H1 (cell line): ENCODE data around the gene COX7C.
"Not testable (repeated sequence)": the region's sequence is repeated elsewhere in the genome, so short reads cannot be mapped to it uniquely, and the experiment has no call there.

Experiments used
- EP300 ChIP-seq, 2 experiments: IDR thresholded peaks; 1 replicate in 1 of 2; 2 replicates in 1 of 2; pipeline ENCODE4 v1.6.1; 2011 to 2012; ENCODE audit warnings: low read depth in 2 of 2, low read length in 2 of 2, mild to moderate bottlenecking in 2 of 2, borderline replicate concordance in 1 of 2, inconsistent platforms in 1 of 2, moderate library complexity in 1 of 2
- MAFK ChIP-seq: IDR thresholded peaks from 2 replicates; pipeline ENCODE4 v1.6.1; 2012; ENCODE audit warnings: low read depth, mild to moderate bottlenecking, improper control_type of control experiment, low read length
- POLR2AphosphoS5 ChIP-seq: IDR thresholded peaks from 2 replicates; pipeline ENCODE4 v1.6.1; 2011; ENCODE audit warnings: low read depth, low read length
- SRF ChIP-seq: IDR thresholded peaks from 2 replicates; pipeline ENCODE4 v1.6.1; 2011; ENCODE audit warnings: mild to moderate bottlenecking, low read depth, low read length, moderate library complexity
- YY1 ChIP-seq: IDR thresholded peaks from 2 replicates; pipeline ENCODE4 v1.6.1; 2011; ENCODE audit warnings: low read depth, mild to moderate bottlenecking, low read length
- ZNF274 ChIP-seq: IDR thresholded peaks from 2 replicates; pipeline ENCODE4 v1.7.0; 2012; ENCODE audit warnings: low read length, borderline replicate concordance; ENCODE audit errors: extremely low read depth
- TF ChIP-seq, protein P1 (sequence below), 3 experiments: IDR thresholded peaks; 1 replicate in 2 of 3; 2 replicates in 1 of 3; pipeline versions ENCODE4 v1.5.1 to v1.6.1; 2011; ENCODE audit warnings: low read length in 3 of 3, mild to moderate bottlenecking in 3 of 3, inconsistent platforms in 2 of 3, low read depth in 1 of 3, moderate library complexity in 1 of 3; ENCODE audit not compliant: insufficient read depth in 1 of 3; ENCODE audit errors: control extremely low read depth in 1 of 3
- TF ChIP-seq, protein P2 (sequence below): IDR thresholded peaks from 2 replicates; pipeline ENCODE4 v1.6.1; 2011; ENCODE audit warnings: low read length, improper control_type of control experiment

DNA sequence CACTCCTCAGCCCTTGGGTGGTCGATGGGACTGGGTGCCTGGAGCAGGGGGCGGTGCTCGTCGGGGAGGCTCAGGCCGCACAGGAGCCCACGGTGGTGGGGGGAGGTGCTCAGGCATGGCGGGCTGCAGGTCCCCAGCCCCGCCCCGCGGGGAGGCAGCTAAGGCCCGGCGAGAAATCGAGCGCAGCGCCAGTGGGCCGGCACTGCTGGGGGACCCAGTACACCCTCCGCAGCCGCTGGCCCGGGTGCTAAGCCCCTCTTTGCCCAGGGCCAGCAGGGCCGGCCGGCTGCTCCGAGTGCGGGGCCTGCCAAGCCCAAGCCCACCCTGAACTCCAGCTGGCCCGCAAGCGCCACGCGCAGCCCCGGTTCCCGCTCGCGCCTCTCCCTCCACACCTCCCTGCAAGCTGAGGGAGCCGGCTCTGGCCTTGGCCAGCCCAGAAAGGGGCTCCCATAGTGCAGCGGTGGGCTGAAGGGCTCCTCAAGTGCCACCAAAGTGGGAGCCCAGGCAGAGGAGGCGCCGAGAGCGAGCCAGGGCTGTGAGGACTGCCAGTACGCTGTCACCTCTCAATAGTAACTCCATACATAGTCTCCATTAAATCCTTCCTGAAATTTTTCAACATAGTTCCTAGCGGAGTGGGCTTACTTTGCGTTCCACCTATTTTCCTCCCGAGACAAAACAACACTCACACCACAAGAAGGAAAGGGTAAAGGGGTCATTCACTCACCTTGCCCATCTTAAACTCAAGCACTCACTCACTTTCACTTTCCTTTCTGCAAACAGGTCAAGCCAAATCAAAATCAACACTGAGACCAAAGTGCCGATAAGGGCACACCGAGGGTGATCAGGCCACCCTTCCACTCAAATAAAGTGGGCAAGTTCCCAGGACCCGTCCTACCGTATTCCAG, 48.0 kb upstream of the COX7C start:
- TF ChIP-seq, protein P1, sequence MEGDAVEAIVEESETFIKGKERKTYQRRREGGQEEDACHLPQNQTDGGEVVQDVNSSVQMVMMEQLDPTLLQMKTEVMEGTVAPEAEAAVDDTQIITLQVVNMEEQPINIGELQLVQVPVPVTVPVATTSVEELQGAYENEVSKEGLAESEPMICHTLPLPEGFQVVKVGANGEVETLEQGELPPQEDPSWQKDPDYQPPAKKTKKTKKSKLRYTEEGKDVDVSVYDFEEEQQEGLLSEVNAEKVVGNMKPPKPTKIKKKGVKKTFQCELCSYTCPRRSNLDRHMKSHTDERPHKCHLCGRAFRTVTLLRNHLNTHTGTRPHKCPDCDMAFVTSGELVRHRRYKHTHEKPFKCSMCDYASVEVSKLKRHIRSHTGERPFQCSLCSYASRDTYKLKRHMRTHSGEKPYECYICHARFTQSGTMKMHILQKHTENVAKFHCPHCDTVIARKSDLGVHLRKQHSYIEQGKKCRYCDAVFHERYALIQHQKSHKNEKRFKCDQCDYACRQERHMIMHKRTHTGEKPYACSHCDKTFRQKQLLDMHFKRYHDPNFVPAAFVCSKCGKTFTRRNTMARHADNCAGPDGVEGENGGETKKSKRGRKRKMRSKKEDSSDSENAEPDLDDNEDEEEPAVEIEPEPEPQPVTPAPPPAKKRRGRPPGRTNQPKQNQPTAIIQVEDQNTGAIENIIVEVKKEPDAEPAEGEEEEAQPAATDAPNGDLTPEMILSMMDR (IDR thresholded peaks at IDR 0.05; ENCODE audit: control extremely low read depth in 1 of 3, insufficient read depth in 1 of 3, low read depth in 1 of 3, low read length in 3 of 3) = not testable (repeated sequence)
- TF ChIP-seq SRF; POLR2AphosphoS5; YY1; EP300 (IDR thresholded peaks at IDR 0.05; ENCODE audit: borderline replicate concordance in 1 of 2, low read depth in 2 of 2, low read length in 2 of 2); MAFK; ZNF274: not testable (repeated sequence)
- TF ChIP-seq, protein P2, sequence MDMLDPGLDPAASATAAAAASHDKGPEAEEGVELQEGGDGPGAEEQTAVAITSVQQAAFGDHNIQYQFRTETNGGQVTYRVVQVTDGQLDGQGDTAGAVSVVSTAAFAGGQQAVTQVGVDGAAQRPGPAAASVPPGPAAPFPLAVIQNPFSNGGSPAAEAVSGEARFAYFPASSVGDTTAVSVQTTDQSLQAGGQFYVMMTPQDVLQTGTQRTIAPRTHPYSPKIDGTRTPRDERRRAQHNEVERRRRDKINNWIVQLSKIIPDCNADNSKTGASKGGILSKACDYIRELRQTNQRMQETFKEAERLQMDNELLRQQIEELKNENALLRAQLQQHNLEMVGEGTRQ = not testable (repeated sequence)
